ENCODE data around the gene CRELD2. TPM values are rescaled to one million over a fixed set of nuclear protein-coding genes. Genes with fewer than 3 reads are reported as not detected.

The CRELD2 gene
- total and polyA plus RNA-seq, 2 of the 13 experiments (the other 11 are each of a cell fraction or from before 2014, with no cell fraction given): 17.2 to 44.7 TPM

- TF ChIP-seq RXRB (CRISPR knock-in tag; IDR thresholded peaks at IDR 0.05; ENCODE audit: borderline replicate concordance): peak; percentile 45; the same call in 1 of the 2 replicates
- TF ChIP-seq ZNF138 (CRISPR knock-in tag; IDR thresholded peaks at IDR 0.05; ENCODE audit: low read depth): no peak
- TF ChIP-seq SOX6 (IDR thresholded peaks at IDR 0.05): no peak
- peak; percentile 94 for TF ChIP-seq SOX6 (CRISPR knock-in tag; IDR thresholded peaks at IDR 0.05)
- TF ChIP-seq ARID4A (CRISPR knock-in tag; IDR thresholded peaks at IDR 0.05; ENCODE audit: borderline replicate concordance): peak; percentile 13; the same call in 1 of the 2 replicates
- no peak for TF ChIP-seq ZNF160 (CRISPR knock-in tag; IDR thresholded peaks at IDR 0.05)
- TF ChIP-seq RFX1 (IDR thresholded peaks at IDR 0.05): no peak
- no peak for TF ChIP-seq ZNF496 (CRISPR knock-in tag; IDR thresholded peaks at IDR 0.05; ENCODE audit: insufficient replicate concordance)
- no peak for TF ChIP-seq CENPBD1 (CRISPR knock-in tag; IDR thresholded peaks at IDR 0.05; ENCODE audit: borderline replicate concordance, low read depth)
- TF ChIP-seq PATZ1 (CRISPR knock-in tag; IDR thresholded peaks at IDR 0.05): peak; percentile 77
- no peak for TF ChIP-seq BRD4 (CRISPR knock-in tag; IDR thresholded peaks at IDR 0.05)
- no peak for TF ChIP-seq HOXA9 (CRISPR knock-in tag; IDR thresholded peaks at IDR 0.05; ENCODE audit: borderline replicate concordance)
- TF ChIP-seq ATF5 (CRISPR knock-in tag; IDR thresholded peaks at IDR 0.05; ENCODE audit: low read depth): no peak
- peak; percentile 71 for TF ChIP-seq AHDC1 (CRISPR knock-in tag; IDR thresholded peaks at IDR 0.05; ENCODE audit: borderline replicate concordance)
- TF ChIP-seq ZNF543 (CRISPR knock-in tag; IDR thresholded peaks at IDR 0.05): 0 out of 2 replicates have a peak, but pooled peaks have one; percentile 42
- TF ChIP-seq PHB2 (IDR thresholded peaks at IDR 0.05; ENCODE audit: partially characterized antibody): no peak
Measured at GRCh38 chr22:49946612-49947295, 28.3 kb downstream of the CRELD2 start (continued).

Data from HepG2 (cell line).